A673 (cell line): ENCODE results near the gene PRKG1.

Experiments used
- CTCF ChIP-seq: fragments of 300-800, 200-600 bp; sonication (generic); conservative IDR thresholded peaks from 2 replicates; pipeline ENCODE4 v1.5.1; 2017; ENCODE audit warnings: low read depth, mild to moderate bottlenecking, antibody characterized with exemption, low read length, moderate library complexity, mixed read lengths
- EZH2 ChIP-seq: fragments of 200-600 bp; sonication (generic); IDR thresholded peaks from 2 replicates; pipeline ENCODE4 v1.6.1; 2017; ENCODE audit warnings: borderline replicate concordance, low read depth, mild to moderate bottlenecking, mixed read lengths, antibody characterized with exemption, low read length; ENCODE audit not compliant: poor library complexity, severe bottlenecking

GRCh38 chr10:51867956-51868355, 793.7 kb downstream of the PRKG1 start:
- no peak for TF ChIP-seq CTCF
- TF ChIP-seq EZH2: no peak
